ENCODE measurements around the gene CHN2. TPM values are rescaled to one million over a fixed set of nuclear protein-coding genes. Genes with fewer than 3 reads are reported as not detected.

CHN2 gene
- total RNA-seq, 1 experiment from 2014 or later = not detected

DNA sequence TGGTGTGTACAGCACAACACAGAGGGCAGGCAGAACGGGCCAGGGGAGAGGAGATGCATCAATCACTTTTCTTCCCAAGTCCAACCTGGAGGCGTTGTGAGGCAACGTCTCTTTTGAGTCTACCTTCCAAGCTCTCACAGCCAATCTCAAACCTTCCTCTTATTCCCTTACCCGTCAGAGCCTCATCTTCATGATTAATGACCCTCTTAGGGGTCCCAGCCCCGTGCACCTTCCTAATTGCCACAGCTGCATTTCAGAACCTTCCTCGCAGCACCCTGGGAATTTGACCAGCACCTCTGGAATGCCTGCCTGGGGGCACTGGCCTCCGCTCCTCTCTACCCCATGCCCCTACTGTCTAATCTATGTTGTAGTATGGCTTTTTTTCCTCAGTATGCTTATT lies 199.7 kb downstream of the CHN2 start:
- H3K4me2 ChIP-seq = no peak overlapping the region
- TF ChIP-seq, protein P1, sequence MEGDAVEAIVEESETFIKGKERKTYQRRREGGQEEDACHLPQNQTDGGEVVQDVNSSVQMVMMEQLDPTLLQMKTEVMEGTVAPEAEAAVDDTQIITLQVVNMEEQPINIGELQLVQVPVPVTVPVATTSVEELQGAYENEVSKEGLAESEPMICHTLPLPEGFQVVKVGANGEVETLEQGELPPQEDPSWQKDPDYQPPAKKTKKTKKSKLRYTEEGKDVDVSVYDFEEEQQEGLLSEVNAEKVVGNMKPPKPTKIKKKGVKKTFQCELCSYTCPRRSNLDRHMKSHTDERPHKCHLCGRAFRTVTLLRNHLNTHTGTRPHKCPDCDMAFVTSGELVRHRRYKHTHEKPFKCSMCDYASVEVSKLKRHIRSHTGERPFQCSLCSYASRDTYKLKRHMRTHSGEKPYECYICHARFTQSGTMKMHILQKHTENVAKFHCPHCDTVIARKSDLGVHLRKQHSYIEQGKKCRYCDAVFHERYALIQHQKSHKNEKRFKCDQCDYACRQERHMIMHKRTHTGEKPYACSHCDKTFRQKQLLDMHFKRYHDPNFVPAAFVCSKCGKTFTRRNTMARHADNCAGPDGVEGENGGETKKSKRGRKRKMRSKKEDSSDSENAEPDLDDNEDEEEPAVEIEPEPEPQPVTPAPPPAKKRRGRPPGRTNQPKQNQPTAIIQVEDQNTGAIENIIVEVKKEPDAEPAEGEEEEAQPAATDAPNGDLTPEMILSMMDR (conservative IDR thresholded peaks at IDR 0.05) = no peak
- no peak overlapping the region for H3K27ac ChIP-seq
- no peak overlapping the region for H2AFZ ChIP-seq
- no peaks in the 10 kb centered on the region for H3K9me2 ChIP-seq (ENCODE audit: insufficient read depth)
- H3K27me3 ChIP-seq (ENCODE audit: insufficient read depth, low read depth) = no peaks in the 10 kb centered on the region
- no peaks in the 10 kb centered on the region for H3K79me2 ChIP-seq (ENCODE audit: low read depth)
- no peak overlapping the region for H3K4me3 ChIP-seq
- CTCF ChIA-PET = no interaction called here
- no peak for DNase-seq
- no peaks in the 10 kb centered on the region for H3K9me3 ChIP-seq (ENCODE audit: insufficient read depth, low read depth)
- intact Hi-C loops (cut with micrococcal nuclease; ENCODE audit: unreplicated experiment) = no loop called here
- H3F3A ChIP-seq (ENCODE audit: insufficient read depth, low read depth) = no peaks in the 10 kb centered on the region
- no peaks in the 10 kb centered on the region for H3K4me1 ChIP-seq (replicated peaks; ENCODE audit: insufficient read depth)
- H4K20me1 ChIP-seq (ENCODE audit: insufficient read depth) = no peaks in the 10 kb centered on the region
- BruUV-seq (replicated peaks) = no TSS peak
- POLR2A ChIA-PET (ENCODE audit: unreplicated experiment) = no interaction called here
- no peaks in the 10 kb centered on the region for H3K36me3 ChIP-seq (ENCODE audit: low read depth)

DNA sequence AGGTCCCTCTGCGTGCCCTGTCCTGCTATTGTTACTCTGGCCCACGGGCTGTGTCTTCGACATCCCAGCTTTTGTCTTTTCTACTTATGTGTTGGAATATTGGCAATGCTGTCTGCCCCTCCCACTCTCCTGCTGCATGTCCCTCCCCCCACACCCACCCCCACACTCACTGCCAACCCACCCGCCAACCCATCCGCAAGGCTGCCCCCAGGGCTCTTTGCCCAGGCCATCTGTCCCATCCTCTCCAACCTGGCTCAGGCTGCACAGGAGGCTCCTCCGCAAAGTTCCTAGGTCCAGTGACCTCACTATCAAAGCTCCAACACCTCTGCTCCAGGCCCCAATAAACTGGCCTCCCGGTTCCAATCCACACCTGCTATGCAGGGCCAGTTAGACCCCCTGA lies 202.0 kb downstream of the CHN2 start:
- H3K27ac ChIP-seq = no peak overlapping the region
- H2AFZ ChIP-seq = no peak overlapping the region
- no peaks in the 10 kb centered on the region for H3K36me3 ChIP-seq (ENCODE audit: low read depth)
- ChIA-PET POLR2A (ENCODE audit: unreplicated experiment) (no interaction called here), CTCF (no interaction called here)
- no peak for TF ChIP-seq EZH2 (IDR thresholded peaks at IDR 0.05; ENCODE audit: low read depth)
- TF ChIP-seq, protein P1 (conservative IDR thresholded peaks at IDR 0.05) = no peak
- DNase-seq = no peak
- H3K4me2 ChIP-seq = no peak overlapping the region
- H3K27me3 ChIP-seq (ENCODE audit: insufficient read depth, low read depth) = 0 out of 2 replicates have a peak, but pooled peaks cover 7% of the 10 kb centered on the region
- no peaks in the 10 kb centered on the region for H3F3A ChIP-seq (ENCODE audit: insufficient read depth, low read depth)
- intact Hi-C loops (cut with micrococcal nuclease; ENCODE audit: unreplicated experiment) = no loop called here
- H3K4me3 ChIP-seq = no peak overlapping the region
- no peaks in the 10 kb centered on the region for H3K4me1 ChIP-seq (replicated peaks; ENCODE audit: insufficient read depth)
- BruUV-seq (replicated peaks) = no TSS peak
- no peaks in the 10 kb centered on the region for H3K79me2 ChIP-seq (ENCODE audit: low read depth)
- no peaks in the 10 kb centered on the region for H3K9me2 ChIP-seq (ENCODE audit: insufficient read depth)
- no peaks in the 10 kb centered on the region for H3K9me3 ChIP-seq (ENCODE audit: insufficient read depth, low read depth)
- H4K20me1 ChIP-seq (ENCODE audit: insufficient read depth) = no peaks in the 10 kb centered on the region

DNA sequence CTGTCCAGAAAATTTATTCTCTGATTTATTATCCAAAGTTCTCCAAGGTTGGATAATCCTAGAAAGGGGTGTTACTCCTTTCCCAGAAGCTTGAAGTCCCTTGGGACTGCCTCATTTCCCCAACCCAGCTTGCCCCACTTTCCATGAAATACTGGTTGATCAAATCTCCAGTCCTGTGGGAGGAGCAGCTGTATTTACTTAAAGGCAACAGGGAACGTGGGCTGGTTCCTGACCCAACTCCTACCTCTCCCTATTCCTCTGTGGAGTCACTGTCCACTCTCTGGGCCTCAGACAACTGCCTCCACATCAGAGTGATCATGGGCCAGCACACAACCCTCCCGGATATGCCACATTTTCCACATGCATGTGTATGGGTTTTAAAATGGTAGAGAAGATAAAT lies 202.8 kb downstream of the CHN2 start:
- TF ChIP-seq, protein P1 (conservative IDR thresholded peaks at IDR 0.05) = no peak
- no peak for TF ChIP-seq EZH2 (IDR thresholded peaks at IDR 0.05; ENCODE audit: low read depth)
- no peak overlapping the region for H2AFZ ChIP-seq
- POLR2A ChIA-PET (ENCODE audit: unreplicated experiment) = no interaction called here
- no peak overlapping the region for H3K4me3 ChIP-seq
- BruUV-seq (replicated peaks) = no TSS peak
- no peaks in the 10 kb centered on the region for H3K9me2 ChIP-seq (ENCODE audit: insufficient read depth)
- H3K27me3 ChIP-seq (ENCODE audit: insufficient read depth, low read depth) = 0 out of 2 replicates have a peak, but pooled peaks cover 7% of the 10 kb centered on the region
- no peaks in the 10 kb centered on the region for H3K4me1 ChIP-seq (replicated peaks; ENCODE audit: insufficient read depth)
- DNase-seq = no peak
- CTCF ChIA-PET = no interaction called here
- intact Hi-C loops (cut with micrococcal nuclease; ENCODE audit: unreplicated experiment) = no loop called here
- no peaks in the 10 kb centered on the region for H3F3A ChIP-seq (ENCODE audit: insufficient read depth, low read depth)
- no peaks in the 10 kb centered on the region for H3K79me2 ChIP-seq (ENCODE audit: low read depth)
- no peaks in the 10 kb centered on the region for H4K20me1 ChIP-seq (ENCODE audit: insufficient read depth)
- no peak overlapping the region for H3K4me2 ChIP-seq
- H3K36me3 ChIP-seq (ENCODE audit: low read depth) = no peaks in the 10 kb centered on the region
- H3K9me3 ChIP-seq (ENCODE audit: insufficient read depth, low read depth) = no peaks in the 10 kb centered on the region
- H3K27ac ChIP-seq = no peak overlapping the region

All from PC-9 (cell line).